ES-I3 (cell line): Measurements from ENCODE around the gene EMP2.
A peak's percentile ranks its signal among the peaks of the same experiment; 100 is the strongest.

Experiments used
- H3K36me3 ChIP-seq: 2 replicates; pipeline ENCODE4 v1.6.1; 2013; ENCODE audit warnings: mild to moderate bottlenecking, low read length, control low read depth, moderate library complexity; ENCODE audit not compliant: insufficient read depth
- H3K4me1 ChIP-seq: 2 replicates; pipeline ENCODE4 v1.6.1; 2013; ENCODE audit warnings: mild to moderate bottlenecking, control low read depth, low read length; ENCODE audit not compliant: insufficient read depth
- H3K9ac ChIP-seq: 2 replicates; pipeline ENCODE4 v1.6.1; 2013; ENCODE audit warnings: low read depth, mild to moderate bottlenecking, low read length, moderate library complexity
- H3K9me3 ChIP-seq: 2 replicates; pipeline ENCODE4 v1.6.1; 2013; ENCODE audit warnings: mild to moderate bottlenecking, low read length, moderate library complexity; ENCODE audit not compliant: control insufficient read depth, insufficient read depth

The EMP2 gene

DNA sequence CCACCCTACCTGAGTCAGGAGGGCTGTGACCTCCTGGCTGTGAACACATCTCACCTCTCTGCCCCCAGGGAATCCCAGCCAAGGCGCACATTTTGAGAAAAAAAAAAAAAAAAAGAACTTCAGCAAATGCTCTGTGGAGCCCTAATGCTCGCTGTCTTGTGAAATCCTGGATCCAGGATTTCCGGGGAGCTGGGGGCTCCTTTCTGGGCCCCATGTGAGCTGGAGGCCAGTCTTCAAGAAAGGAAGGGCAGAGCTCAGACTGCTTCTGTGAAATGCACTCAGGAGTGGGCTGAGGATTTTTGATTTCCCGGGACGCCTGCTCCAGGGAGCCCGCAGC lies 36.0 kb upstream of the EMP2 start:
- Histone ChIP-seq H3K9ac (peak overlapping the region; percentile 23; the same call in 1 of the 2 replicates), H3K36me3 (no peaks in the 10 kb centered on the region), H3K9me3 (no peaks in the 10 kb centered on the region), H3K4me1 (peaks cover 18% of the 10 kb centered on the region)

DNA sequence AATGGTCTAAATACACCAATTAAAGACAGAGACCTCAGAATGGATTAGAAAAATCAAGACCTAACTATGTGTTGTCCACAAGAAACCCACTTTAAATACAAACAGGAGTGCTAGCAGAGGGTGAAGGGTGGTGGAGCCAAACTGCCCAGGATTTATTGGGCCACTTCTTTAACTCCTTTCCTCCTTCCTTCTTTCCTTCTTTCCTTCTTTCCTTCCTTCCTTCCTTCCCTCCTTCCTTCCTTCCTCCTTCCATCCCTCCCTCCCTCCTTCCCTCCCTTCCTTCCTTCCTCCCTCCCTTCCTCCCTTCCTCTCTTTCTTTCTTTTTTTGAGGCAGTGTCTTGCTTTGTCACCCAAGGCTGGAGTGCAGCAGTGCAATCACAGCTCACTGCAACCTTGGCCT lies 34.3 kb upstream of the EMP2 start:
- Histone ChIP-seq H3K4me1 (peaks cover 18% of the 10 kb centered on the region), H3K9me3 (no peaks in the 10 kb centered on the region), H3K36me3 (no peaks in the 10 kb centered on the region)

DNA sequence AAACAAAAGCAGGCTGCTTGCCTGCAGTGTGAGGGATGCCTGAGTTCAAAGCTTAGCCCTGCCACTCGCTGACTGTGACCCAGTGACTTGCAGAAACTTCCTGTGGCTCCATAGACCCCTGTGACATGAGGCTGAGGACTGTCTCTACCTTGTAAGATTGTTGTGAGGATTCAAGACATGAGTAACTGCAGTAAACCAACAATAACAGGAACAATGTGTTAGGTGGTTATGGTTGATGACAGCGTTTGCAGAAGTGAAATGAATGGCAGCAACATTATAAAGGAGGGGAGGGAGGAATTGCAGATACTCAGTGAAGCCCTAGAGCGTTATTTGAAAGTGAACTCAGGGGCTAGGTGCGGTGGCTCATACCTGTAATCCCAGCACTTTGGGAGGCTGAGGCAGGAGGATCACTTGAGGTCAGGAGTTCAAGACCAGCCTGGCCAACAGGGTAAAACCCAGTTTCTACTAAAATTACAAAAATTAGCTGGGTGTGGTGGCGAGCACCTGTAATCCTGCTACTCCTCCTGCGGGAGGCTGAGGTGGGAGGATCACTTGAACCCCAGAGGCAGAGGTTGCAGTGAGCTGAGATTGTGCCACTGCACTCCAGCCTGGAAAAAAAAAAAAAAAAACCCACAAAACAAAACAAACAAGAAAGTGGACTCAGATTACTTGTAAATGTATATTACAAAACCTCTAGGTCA lies 33.5 kb upstream of the EMP2 start:
- H3K9me3 ChIP-seq = no peaks in the 10 kb centered on the region
- H3K36me3 ChIP-seq = no peaks in the 10 kb centered on the region
- H3K4me1 ChIP-seq = peaks cover 17% of the 10 kb centered on the region
- H3K9ac ChIP-seq = no peak overlapping the region

More for the DNA sequence above, 34.3 kb upstream of the EMP2 start:
- no peak overlapping the region for H3K9ac ChIP-seq

DNA sequence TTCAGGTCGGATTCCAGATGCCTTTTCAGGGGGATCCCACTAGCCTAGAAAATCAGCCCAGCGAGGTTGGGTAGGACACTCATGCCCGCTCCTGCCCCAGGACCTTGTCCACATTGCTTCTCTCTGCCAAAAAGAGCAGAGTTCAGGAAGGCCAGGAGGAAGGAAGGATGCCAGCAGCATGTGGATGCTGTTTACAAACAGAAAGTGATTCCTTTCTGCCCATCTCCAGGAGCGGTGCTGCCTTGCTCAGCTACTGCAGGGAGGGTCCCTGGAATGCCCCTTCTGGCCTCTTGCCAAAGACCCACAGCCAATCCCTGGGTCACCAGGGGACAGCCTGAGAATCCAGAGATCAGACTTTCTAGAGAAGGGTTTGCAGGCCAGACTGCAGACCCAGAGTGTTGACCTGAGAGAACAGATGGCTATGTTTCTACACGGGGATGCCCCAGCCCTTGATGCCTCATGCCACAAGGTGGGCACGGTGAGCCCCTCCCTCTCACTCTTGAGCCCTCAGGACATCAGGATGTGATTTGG lies 32.3 kb upstream of the EMP2 start:
- H3K36me3 ChIP-seq = no peaks in the 10 kb centered on the region
- H3K9ac ChIP-seq = no peak overlapping the region
- peaks cover 10% of the 10 kb centered on the region for H3K4me1 ChIP-seq

DNA sequence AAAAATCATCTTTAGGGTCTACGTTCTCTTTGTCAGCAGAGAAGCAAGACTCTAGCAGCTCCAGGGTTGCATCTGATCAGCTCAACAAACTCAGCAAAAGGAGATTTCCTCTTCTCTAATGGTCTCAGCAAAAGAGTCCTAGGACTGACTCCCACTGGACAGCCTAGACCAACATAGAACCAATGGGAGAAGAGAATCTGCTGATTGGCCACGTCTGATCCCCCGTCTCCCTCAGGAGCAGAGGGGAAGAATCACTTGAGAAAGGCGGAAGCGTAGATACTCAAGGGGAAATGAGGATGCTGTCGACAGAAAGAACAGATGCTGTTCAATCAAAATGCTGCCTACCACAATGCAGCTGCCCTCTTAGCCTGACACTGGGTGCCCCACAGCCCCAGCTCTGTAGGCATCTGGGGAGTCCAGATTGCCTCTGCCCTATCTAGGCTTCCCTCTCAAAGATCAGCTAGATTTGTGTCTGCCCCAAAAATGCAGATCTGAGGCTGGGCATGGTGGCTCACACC lies 31.5 kb upstream of the EMP2 start:
- Histone ChIP-seq H3K4me1 (peaks cover 5% of the 10 kb centered on the region; the same call in 1 of the 2 replicates), H3K36me3 (no peaks in the 10 kb centered on the region), H3K9me3 (no peaks in the 10 kb centered on the region), H3K9ac (no peak overlapping the region)

More for the DNA sequence above, 32.3 kb upstream of the EMP2 start:
- no peaks in the 10 kb centered on the region for H3K9me3 ChIP-seq

DNA sequence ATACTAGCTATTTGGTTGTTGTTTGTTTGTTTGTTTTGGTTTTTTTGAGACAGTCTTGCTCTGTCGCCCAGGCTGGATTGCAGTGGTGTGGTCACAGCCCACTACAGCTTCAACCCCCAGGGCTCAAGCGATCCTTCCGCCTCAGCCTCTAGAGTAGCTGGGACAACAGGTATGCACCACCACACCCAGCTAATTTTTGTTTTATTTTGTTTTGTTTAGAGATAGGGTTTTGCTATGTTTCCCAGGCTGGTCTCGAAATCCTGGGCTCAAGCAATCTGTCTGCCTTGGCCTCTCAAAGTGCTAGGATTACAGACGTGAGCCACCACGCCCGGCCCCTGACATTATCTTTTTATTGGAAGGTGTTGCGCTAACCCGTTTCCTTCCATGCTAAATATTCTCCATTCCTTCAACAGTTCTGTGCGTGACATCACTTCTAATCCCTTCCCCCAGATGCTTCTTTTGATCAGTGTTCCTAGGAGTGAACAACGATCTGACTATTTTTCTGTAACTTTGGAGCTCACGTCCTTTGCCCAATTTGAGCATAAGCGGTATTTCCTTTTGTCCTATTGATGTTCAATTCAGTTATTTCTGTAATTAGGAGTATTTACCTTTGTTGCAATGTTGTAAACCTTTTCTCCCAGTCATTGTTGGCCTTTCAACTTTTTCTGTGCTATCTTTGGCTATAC lies 30.2 kb upstream of the EMP2 start:
- Histone ChIP-seq H3K4me1 (no peaks in the 10 kb centered on the region), H3K9me3 (no peaks in the 10 kb centered on the region), H3K36me3 (no peaks in the 10 kb centered on the region), H3K9ac (no peak overlapping the region)

DNA sequence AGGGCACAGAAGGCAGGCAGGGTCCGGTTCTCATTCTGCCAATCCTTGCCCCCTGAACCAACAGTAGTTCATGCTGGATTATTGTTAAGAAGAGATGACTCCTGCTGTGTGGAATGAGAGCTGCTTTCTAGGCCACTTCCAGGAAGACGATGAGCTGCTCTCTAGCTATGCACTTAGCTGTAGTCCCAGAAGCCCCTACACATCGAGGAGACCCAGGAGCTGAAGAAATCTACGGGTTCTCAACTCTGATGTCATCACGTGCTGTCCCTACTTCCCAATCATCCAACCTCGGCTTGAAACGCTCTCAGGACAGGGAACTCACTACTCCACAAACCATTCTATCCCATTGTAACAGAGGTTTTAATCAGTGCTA lies 29.0 kb upstream of the EMP2 start:
- no peaks in the 10 kb centered on the region for H3K36me3 ChIP-seq
- H3K9me3 ChIP-seq = no peaks in the 10 kb centered on the region
- H3K9ac ChIP-seq = no peak overlapping the region
- no peaks in the 10 kb centered on the region for H3K4me1 ChIP-seq

DNA sequence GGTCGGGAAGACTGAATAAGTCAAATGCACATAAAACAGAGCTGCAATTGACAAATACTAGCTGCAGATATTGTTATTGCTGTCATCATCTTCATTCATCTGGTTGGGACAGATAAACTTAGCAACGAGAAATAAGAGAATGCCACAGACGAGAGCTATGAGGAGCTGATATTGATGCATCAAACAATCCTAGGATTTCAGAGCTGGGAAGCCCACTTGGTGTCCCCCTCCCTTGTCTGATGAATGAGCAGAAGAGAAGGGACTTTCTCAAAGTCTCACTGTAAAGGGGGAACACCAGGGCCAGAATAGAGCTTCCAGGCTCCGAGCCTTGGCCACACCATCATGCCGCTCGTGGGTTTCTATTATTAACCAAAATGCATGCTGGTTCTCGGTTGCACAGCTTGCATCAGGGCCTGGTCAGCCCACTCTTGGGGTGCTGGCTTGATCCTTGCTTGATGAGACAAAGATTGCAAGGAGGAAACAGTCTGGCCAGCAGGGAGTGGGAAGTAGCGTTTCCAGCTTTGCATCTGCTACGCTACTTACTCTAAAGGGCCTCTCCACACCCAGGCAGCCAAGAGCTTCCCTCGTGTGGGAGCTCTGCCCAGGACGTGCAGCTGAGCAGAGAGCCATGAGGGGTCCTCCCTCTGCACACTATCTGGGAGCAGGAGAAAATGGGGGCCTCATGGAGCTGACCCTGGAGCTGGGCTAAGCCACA lies 28.4 kb upstream of the EMP2 start:
- H3K9me3 ChIP-seq = no peaks in the 10 kb centered on the region
- H3K9ac ChIP-seq = no peak overlapping the region
- H3K4me1 ChIP-seq = no peaks in the 10 kb centered on the region
- H3K36me3 ChIP-seq = no peaks in the 10 kb centered on the region

DNA sequence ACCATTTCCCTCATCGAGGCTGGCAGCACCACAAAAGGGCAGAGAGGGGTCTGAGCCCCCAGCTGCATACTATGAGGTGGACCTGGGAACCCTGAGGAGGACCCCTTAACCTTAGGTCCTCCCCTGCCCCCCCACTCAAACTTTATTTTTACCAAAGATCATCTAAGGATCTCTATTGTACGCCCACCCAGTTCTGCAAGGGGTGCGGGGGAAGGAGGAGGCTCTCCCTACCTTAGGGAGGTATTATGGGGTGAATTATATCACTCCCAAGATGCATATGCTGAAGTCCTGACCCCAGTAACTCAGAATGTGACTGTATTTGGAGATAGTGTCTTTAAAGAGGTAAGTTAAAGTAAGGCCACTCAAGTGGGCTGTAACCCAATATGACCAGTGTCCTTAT lies 26.8 kb upstream of the EMP2 start:
- no peaks in the 10 kb centered on the region for H3K36me3 ChIP-seq
- no peak overlapping the region for H3K9ac ChIP-seq
- peaks cover 3% of the 10 kb centered on the region; the same call in 1 of the 2 replicates for H3K4me1 ChIP-seq
- H3K9me3 ChIP-seq = no peaks in the 10 kb centered on the region

DNA sequence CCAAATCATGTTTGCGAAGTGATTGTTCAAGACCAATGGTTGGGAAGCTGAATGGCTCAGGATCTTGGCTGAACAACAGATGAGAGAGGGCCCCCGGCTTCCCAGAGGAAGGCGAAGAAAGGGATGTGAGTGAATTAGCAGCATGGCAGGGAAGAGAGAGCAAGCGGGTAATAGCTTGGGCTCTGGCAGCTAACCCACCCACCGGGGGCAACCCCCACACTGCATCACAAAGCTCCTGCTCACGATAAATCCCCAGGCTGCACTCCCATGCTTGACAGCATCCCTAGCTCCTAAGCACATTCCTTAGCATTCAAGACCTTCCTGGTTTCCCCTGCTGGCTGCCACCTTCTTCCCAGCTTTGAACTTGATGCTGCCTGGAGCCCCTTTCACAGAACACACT lies 26.2 kb upstream of the EMP2 start:
- H3K4me1 ChIP-seq = peaks cover 5% of the 10 kb centered on the region; the same call in 1 of the 2 replicates
- no peaks in the 10 kb centered on the region for H3K9me3 ChIP-seq
- no peak overlapping the region for H3K9ac ChIP-seq
- no peaks in the 10 kb centered on the region for H3K36me3 ChIP-seq

DNA sequence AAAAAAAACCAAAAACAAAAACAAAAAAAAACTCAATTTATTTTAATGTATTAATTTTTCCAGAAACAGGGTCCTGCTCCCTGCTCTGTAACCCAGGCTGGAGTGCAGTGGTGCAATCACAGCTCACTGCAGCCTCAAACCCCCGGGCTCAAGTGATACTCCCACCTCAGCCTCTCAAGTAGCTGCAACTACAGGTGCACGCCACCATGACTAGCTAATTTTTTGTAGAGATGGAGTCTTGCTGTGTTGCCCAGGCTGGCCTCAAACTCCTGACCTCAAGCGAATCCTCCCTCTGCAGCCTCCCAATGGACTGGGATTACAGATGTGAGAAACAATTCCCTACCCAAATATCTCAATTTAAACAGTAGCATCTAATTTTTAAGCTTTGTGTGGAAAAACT lies 25.2 kb upstream of the EMP2 start:
- H3K9ac ChIP-seq = no peak overlapping the region
- no peaks in the 10 kb centered on the region for H3K36me3 ChIP-seq
- no peaks in the 10 kb centered on the region for H3K9me3 ChIP-seq
- peaks cover 5% of the 10 kb centered on the region; the same call in 1 of the 2 replicates for H3K4me1 ChIP-seq

DNA sequence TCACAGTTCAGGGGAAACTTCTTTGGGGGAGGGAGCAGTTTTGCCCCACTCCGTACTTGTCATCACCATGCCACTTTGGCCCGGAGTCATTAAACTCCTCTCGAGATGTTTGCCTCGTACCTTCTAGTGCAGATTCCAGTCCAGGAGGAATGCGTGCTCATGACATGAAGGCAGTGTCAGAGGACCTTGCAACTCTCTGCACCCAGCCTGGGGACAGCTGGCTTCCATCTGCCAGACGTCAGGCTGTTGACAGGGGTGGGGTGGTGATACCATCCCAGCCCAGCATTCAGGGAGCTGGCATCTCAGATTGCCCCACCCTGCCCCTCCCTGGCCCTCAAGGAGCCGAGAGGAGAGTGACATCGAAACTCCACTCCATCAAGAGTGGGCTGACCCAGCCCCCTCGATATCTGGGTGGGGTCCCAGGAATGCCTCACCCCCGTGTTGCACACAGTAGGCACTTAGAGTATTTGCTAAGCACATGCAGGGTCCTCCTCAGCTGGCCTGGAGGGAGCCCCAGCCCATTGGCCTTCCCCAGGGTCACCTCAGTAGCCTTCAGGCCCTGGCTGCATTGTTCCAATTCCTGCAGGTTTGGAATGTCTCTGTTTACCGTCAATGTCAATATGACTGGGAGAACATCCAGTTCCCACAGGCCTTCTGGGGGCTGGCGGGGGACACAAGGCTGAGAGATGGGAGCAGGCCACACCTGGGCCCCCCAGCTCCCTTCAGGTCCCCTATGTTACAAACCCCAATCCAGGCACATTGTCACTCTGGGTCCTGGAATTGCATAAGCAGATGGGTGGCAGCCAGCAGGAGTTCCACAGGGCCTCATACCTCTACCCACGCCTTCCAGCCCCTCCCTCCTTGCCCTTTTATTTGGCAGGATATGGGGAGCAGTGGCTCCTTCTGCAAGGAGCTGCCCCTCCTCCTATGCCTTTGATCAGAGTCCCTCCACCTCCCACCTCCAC lies 21.3 kb upstream of the EMP2 start:
- H3K4me1 ChIP-seq = peaks cover 5% of the 10 kb centered on the region; the same call in 1 of the 2 replicates
- H3K9ac ChIP-seq = no peak overlapping the region
- no peaks in the 10 kb centered on the region for H3K36me3 ChIP-seq
- no peaks in the 10 kb centered on the region for H3K9me3 ChIP-seq

DNA sequence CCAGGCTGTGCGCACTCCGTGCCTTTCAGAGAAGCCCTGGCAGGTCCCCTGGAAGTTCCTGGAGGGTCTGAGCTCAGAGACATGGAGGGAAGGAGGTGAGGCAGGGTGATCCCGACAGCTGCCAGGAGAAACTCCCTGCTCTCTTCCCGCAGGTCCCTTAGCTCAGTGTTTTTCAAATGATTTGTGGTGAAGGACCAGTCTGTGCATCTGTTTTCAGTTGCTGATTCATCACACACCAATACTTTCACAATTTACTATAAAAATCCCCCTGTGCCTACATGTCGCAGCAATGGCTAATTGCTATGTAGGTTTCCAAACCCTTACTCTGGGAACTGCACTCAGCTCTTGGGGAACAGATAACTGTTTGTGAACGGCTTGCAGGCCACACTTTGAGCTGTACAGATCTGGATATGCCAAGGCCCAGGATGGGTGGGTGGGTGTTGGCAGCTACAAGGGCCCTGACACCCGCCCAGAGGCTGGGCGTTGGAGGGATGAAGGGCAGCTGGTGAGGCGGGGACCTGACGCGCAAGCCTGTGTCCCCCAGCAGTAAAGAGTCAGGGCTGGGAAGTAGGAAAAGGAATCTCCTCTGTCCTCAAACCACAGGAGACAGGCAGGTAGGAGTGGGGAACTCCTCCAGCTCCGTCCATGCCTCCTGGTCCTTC lies 20.5 kb upstream of the EMP2 start:
- Histone ChIP-seq H3K36me3 (no peaks in the 10 kb centered on the region), H3K9ac (no peak overlapping the region), H3K9me3 (no peaks in the 10 kb centered on the region), H3K4me1 (peaks cover 5% of the 10 kb centered on the region; the same call in 1 of the 2 replicates)
